OCI-LY3 (cell line): ENCODE measurements around the gene GRIK1.

Experiments
- EZH2phosphoT487 ChIP-seq: fragments of 200-600 bp; shearing (Covaris generic); IDR thresholded peaks from 2 replicates; pipeline ENCODE4 v1.6.1; 2018; ENCODE audit warnings: antibody characterized with exemption, mixed run types, low read depth
- TF ChIP-seq, protein P1 (sequence below): fragments of 200-600, 300-600 bp; sonication (generic); IDR thresholded peaks from 2 replicates; pipeline ENCODE4 v1.5.1; 2014; ENCODE audit warnings: antibody characterized with exemption, low read length, low read depth

DNA sequence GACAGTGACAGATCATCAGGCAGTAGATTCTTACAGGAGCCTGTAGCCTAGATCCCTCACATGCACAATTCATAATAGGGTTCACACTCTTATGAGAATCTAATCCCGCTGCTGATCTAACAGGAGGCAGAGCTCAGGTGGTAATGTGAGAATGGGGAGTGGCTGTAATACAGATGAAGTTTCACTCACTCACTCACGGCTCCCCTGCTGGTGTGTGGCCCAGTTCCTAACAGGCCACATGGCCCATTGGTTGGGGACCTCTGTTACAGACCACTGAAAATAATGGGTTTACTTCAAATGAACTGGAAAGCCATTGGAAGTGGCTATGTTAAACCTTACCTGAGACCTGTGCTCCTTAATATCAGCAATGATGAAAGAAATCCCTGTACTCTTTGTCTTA lies 151.0 kb downstream of the GRIK1 start:
- no peak for TF ChIP-seq EZH2phosphoT487
- TF ChIP-seq, protein P1, sequence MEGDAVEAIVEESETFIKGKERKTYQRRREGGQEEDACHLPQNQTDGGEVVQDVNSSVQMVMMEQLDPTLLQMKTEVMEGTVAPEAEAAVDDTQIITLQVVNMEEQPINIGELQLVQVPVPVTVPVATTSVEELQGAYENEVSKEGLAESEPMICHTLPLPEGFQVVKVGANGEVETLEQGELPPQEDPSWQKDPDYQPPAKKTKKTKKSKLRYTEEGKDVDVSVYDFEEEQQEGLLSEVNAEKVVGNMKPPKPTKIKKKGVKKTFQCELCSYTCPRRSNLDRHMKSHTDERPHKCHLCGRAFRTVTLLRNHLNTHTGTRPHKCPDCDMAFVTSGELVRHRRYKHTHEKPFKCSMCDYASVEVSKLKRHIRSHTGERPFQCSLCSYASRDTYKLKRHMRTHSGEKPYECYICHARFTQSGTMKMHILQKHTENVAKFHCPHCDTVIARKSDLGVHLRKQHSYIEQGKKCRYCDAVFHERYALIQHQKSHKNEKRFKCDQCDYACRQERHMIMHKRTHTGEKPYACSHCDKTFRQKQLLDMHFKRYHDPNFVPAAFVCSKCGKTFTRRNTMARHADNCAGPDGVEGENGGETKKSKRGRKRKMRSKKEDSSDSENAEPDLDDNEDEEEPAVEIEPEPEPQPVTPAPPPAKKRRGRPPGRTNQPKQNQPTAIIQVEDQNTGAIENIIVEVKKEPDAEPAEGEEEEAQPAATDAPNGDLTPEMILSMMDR, result no peak
